Measurements from ENCODE around the gene TIGD3.

TIGD3 gene, protein sequence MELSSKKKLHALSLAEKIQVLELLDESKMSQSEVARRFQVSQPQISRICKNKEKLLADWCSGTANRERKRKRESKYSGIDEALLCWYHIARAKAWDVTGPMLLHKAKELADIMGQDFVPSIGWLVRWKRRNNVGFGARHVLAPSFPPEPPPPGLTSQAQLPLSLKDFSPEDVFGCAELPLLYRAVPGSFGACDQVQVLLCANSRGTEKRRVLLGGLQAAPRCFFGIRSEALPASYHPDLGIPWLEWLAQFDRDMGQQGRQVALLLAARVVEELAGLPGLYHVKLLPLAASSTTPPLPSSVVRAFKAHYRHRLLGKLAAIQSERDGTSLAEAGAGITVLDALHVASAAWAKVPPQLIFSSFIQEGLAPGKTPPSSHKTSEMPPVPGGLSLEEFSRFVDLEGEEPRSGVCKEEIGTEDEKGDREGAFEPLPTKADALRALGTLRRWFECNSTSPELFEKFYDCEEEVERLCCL

DNA sequence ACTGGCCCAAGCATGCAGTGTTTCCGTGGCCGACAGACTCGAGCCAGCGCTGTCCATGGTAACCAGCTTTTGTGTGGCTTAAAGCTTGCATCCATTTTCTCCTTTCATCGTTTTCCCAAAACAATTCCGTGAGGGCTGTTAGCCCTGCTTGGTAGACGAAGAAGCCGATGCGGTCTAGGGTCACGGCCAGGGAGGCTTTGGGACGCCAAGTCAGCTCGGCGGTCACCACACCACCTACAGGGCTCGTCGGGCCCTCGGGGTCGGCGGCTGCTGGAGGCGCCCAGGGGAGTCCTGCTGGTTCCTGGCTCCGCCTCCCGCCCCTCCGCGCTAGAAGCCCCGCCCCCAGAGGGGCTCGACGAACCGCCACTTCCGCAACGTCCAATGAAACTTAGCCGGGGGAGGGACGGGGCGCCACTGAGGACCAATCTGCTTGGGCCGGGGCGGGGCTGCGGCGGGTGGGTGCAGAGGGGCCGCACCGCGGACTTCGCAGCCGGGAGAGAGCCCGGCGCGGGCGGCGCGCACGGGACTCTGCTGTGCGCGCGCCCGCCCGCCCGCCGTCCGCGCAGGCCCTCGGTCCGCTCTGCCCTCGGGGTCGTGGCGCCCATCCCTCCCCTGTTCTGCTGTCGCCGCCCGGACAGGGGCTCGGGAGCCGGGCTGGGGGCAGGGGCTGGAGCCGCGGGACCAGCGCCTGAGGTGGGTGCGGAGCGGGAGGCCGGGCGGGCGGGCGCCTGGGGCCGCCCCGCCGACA lies at the start of gene TIGD3:
Gene TIGD3 (plus strand): TSS at position 487 of the 748 bp plus-strand sequence. CDS start 1,058 bp downstream, outside the sequence.
- H3K79me2 ChIP-seq (ENCODE audit: low read length) = no peaks in the 10 kb centered on the region
- no peaks in the 10 kb centered on the region for H3K9me3 ChIP-seq (replicated peaks; ENCODE audit: insufficient read depth, low read length)
- peak within 1 kb of the TSS; percentile 74 for H3K4me3 ChIP-seq (ENCODE audit: low read length)
- DNase-seq = peak; percentile 97
- peak within 1 kb of the TSS; percentile 80 for H2AFZ ChIP-seq (ENCODE audit: low read length)
- H3K27me3 ChIP-seq (replicated peaks; ENCODE audit: insufficient read depth, low read length) = no peaks in the 10 kb centered on the region
- H4K20me1 ChIP-seq (ENCODE audit: insufficient read depth, low read length) = no peaks in the 10 kb centered on the region
- peaks cover 16% of the 10 kb centered on the region for H3F3A ChIP-seq (ENCODE audit: insufficient read depth, low read length)
- H3K4me1 ChIP-seq (ENCODE audit: low read length) = peaks cover 11% of the 10 kb centered on the region; the same call in 1 of the 2 replicates
- H3K36me3 ChIP-seq (replicated peaks; ENCODE audit: insufficient read depth, low read length) = no peaks in the 10 kb centered on the region
- H3K4me2 ChIP-seq (ENCODE audit: low read depth, low read length) = peak within 1 kb of the TSS; percentile 91
- H3K9ac ChIP-seq (ENCODE audit: low read length) = peak within 1 kb of the TSS; percentile 68
- TF ChIP-seq EZH2 (optimal IDR thresholded peaks at IDR 0.05; ENCODE audit: low read depth, low read length) = no peak
- TF ChIP-seq EZH2phosphoT487 (IDR thresholded peaks at IDR 0.05; ENCODE audit: low read length) = no peak
- TF ChIP-seq, protein P1, sequence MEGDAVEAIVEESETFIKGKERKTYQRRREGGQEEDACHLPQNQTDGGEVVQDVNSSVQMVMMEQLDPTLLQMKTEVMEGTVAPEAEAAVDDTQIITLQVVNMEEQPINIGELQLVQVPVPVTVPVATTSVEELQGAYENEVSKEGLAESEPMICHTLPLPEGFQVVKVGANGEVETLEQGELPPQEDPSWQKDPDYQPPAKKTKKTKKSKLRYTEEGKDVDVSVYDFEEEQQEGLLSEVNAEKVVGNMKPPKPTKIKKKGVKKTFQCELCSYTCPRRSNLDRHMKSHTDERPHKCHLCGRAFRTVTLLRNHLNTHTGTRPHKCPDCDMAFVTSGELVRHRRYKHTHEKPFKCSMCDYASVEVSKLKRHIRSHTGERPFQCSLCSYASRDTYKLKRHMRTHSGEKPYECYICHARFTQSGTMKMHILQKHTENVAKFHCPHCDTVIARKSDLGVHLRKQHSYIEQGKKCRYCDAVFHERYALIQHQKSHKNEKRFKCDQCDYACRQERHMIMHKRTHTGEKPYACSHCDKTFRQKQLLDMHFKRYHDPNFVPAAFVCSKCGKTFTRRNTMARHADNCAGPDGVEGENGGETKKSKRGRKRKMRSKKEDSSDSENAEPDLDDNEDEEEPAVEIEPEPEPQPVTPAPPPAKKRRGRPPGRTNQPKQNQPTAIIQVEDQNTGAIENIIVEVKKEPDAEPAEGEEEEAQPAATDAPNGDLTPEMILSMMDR (IDR thresholded peaks at IDR 0.05; ENCODE audit: low read length) = no peak
- H3K9me2 ChIP-seq (replicated peaks; ENCODE audit: insufficient read depth, low read length) = no peaks in the 10 kb centered on the region
- H3K27ac ChIP-seq (ENCODE audit: low read length) = no peak within 1 kb of the TSS; the same call in 1 of the 2 replicates

- no peaks in the 10 kb centered on the region for H3K9me2 ChIP-seq (replicated peaks; ENCODE audit: insufficient read depth, low read length)
- H3K36me3 ChIP-seq (replicated peaks; ENCODE audit: insufficient read depth, low read length) = no peaks in the 10 kb centered on the region
- H4K20me1 ChIP-seq (ENCODE audit: insufficient read depth, low read length) = no peaks in the 10 kb centered on the region
- no peak overlapping the region for H2AFZ ChIP-seq (ENCODE audit: low read length)
- no peak for DNase-seq
- H3K4me3 ChIP-seq (ENCODE audit: low read length) = no peak overlapping the region
- no peaks in the 10 kb centered on the region for H3K4me1 ChIP-seq (ENCODE audit: low read length)
- no peaks in the 10 kb centered on the region for H3K9me3 ChIP-seq (replicated peaks; ENCODE audit: insufficient read depth, low read length)
- no peak overlapping the region for H3K9ac ChIP-seq (ENCODE audit: low read length)
- TF ChIP-seq EZH2phosphoT487 (IDR thresholded peaks at IDR 0.05; ENCODE audit: low read length) (no peak), EZH2 (optimal IDR thresholded peaks at IDR 0.05; ENCODE audit: low read depth, low read length) (no peak)
- TF ChIP-seq, protein P1 (IDR thresholded peaks at IDR 0.05; ENCODE audit: low read length) = no peak
- H3K27me3 ChIP-seq (replicated peaks; ENCODE audit: insufficient read depth, low read length) = no peaks in the 10 kb centered on the region
- no peak overlapping the region for H3K27ac ChIP-seq (ENCODE audit: low read length)
- no peaks in the 10 kb centered on the region for H3K79me2 ChIP-seq (ENCODE audit: low read length)
- no peak overlapping the region for H3K4me2 ChIP-seq (ENCODE audit: low read depth, low read length)
- no peaks in the 10 kb centered on the region for H3F3A ChIP-seq (ENCODE audit: insufficient read depth, low read length)
These were observed 48.9 kb upstream of the TIGD3 start for GRCh38 chr11:65305501-65306268.

DNA sequence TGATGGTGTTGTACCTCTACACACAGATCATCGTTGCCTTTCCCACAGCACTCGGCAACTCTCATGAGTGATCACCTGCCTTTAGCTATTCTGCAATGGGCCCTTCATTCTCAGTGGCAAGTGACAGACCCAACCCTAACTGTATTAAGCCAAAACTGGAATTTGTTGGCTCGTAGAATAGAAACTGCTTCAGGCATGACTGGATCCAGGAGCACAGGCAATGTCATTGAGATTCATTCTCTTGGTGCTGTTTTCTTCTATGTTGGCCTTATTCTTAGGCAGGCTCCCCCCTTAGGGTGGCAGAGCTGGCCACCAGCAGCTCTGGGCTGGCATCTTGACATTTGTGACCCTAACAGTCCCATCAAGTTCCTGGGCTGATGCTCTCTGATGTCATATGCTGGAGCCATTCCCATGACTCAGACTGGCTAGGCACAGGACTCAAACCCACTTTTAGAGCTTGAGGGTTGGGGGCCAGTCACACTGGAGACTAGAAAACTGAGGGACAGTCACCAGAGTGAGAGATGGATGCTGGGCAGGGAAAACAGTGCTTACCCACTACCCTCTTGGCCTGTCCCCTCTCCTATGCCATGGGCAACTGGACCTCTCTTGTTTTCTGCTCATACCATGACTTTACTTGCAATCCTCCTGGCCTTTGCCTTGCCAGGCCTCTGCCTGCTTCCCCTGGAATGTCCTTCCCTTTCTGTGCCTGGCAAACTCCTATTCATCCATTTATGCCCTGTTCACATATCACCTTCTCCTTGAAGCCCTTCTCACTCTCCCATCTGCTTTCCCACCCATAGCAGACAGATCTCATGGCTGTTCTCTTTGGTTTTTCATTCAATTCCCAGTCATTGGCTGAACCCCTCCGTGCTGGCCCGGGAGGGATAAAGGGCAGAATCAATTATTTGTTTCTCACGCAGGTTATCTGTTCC lies 47.0 kb upstream of the TIGD3 start:
- no peak overlapping the region for H3K27ac ChIP-seq (ENCODE audit: low read length)
- DNase-seq = no peak
- no peaks in the 10 kb centered on the region for H3K9me3 ChIP-seq (replicated peaks; ENCODE audit: insufficient read depth, low read length)
- H3K4me2 ChIP-seq (ENCODE audit: low read depth, low read length) = no peak overlapping the region
- no peaks in the 10 kb centered on the region for H3F3A ChIP-seq (ENCODE audit: insufficient read depth, low read length)
- no peak overlapping the region for H2AFZ ChIP-seq (ENCODE audit: low read length)
- no peak overlapping the region for H3K9ac ChIP-seq (ENCODE audit: low read length)
- no peak overlapping the region for H3K4me3 ChIP-seq (ENCODE audit: low read length)
- no peaks in the 10 kb centered on the region for H3K79me2 ChIP-seq (ENCODE audit: low read length)
- H3K27me3 ChIP-seq (replicated peaks; ENCODE audit: insufficient read depth, low read length) = no peaks in the 10 kb centered on the region
- H3K9me2 ChIP-seq (replicated peaks; ENCODE audit: insufficient read depth, low read length) = no peaks in the 10 kb centered on the region
- no peaks in the 10 kb centered on the region for H3K4me1 ChIP-seq (ENCODE audit: low read length)
- no peaks in the 10 kb centered on the region for H3K36me3 ChIP-seq (replicated peaks; ENCODE audit: insufficient read depth, low read length)
- H4K20me1 ChIP-seq (ENCODE audit: insufficient read depth, low read length) = no peaks in the 10 kb centered on the region
- TF ChIP-seq EZH2 (optimal IDR thresholded peaks at IDR 0.05; ENCODE audit: low read depth, low read length) (no peak), EZH2phosphoT487 (IDR thresholded peaks at IDR 0.05; ENCODE audit: low read length) (no peak)
- TF ChIP-seq, protein P1 (IDR thresholded peaks at IDR 0.05; ENCODE audit: low read length) = no peak

Data from MM.1S (cell line).